CD14-positive monocyte (primary cell): ENCODE data around the gene LILRB3. TPM values are rescaled to one million over a fixed set of nuclear protein-coding genes. Genes with fewer than 3 reads are reported as not detected.

ENCODE experiments used
- DNase-seq, 3 donors: peaks; one replicate each; pipeline ENCODE4 v3.0.0-alpha.2; 2011 to 2022
- H2AFZ ChIP-seq: 2 replicates; pipeline ENCODE4 v1.6.0; 2012; ENCODE audit warnings: mild to moderate bottlenecking, low read depth, low read length, inconsistent platforms; ENCODE audit not compliant: insufficient read depth, poor library complexity, severe bottlenecking
- H3K27ac ChIP-seq, 2 donors: 1 replicate in 1 of 2; 2 replicates in 1 of 2; pipeline ENCODE4 v1.5.1; 2012 to 2013; ENCODE audit warnings: low read length in 2 of 2, control low read depth in 1 of 2, inconsistent platforms in 1 of 2, low read depth in 1 of 2, mild to moderate bottlenecking in 1 of 2
- H3K27me3 ChIP-seq, 2 donors: one replicate each; pipeline versions ENCODE4 v1.6.0 to v1.6.1; 2011 to 2013; ENCODE audit warnings: low read length in 2 of 2; ENCODE audit not compliant: control insufficient read depth in 2 of 2, insufficient read depth in 2 of 2
- H3K36me3 ChIP-seq, 2 donors: replicated peaks in 1 of 2; 1 replicate in 1 of 2; 2 replicates in 1 of 2; pipeline versions ENCODE4 v1.5.1 to v1.6.1; 2012 to 2013; ENCODE audit warnings: low read length in 2 of 2, control low read depth in 1 of 2, inconsistent platforms in 1 of 2, mild to moderate bottlenecking in 1 of 2; ENCODE audit not compliant: insufficient read depth in 2 of 2, control insufficient read depth in 1 of 2
- H3K4me1 ChIP-seq, 2 donors: 1 replicate in 1 of 2; 2 replicates in 1 of 2; pipeline versions ENCODE4 v1.5.1 to v1.6.1; 2012 to 2013; ENCODE audit warnings: low read length in 2 of 2, control low read depth in 1 of 2, inconsistent platforms in 1 of 2, mild to moderate bottlenecking in 1 of 2, moderate library complexity in 1 of 2; ENCODE audit not compliant: insufficient read depth in 2 of 2, control insufficient read depth in 1 of 2
- H3K4me2 ChIP-seq: replicated peaks from 2 replicates; pipeline ENCODE3; 2012; ENCODE audit warnings: low read length, moderate library complexity, mild to moderate bottlenecking; ENCODE audit not compliant: poor library complexity, severe bottlenecking; ENCODE audit errors: extremely low read depth
- H3K4me3 ChIP-seq, 3 experiments: fragments of 200-600 bp in 1 of 3; sonication (generic) in 1 of 3; replicated peaks in 1 of 3; 1 replicate in 2 of 3; 2 replicates in 1 of 3; pipeline ENCODE4 v1.5.1; 2011 to 2013; ENCODE audit warnings: low read length in 3 of 3, mild to moderate bottlenecking in 3 of 3, control low read depth in 2 of 3, low read depth in 2 of 3, inconsistent platforms in 1 of 3, moderate library complexity in 1 of 3
- H3K79me2 ChIP-seq: 2 replicates; pipeline ENCODE4 v1.6.0; 2012; ENCODE audit warnings: mild to moderate bottlenecking, control low read depth, inconsistent platforms, low read length, moderate library complexity; ENCODE audit not compliant: insufficient read depth
- H3K9ac ChIP-seq: 2 replicates; pipeline ENCODE4 v1.6.0; 2017; ENCODE audit warnings: low read length, mild to moderate bottlenecking; ENCODE audit not compliant: insufficient read depth, poor library complexity, severe bottlenecking
- H3K9me3 ChIP-seq, 2 donors: replicated peaks in 1 of 2; 1 replicate in 1 of 2; 2 replicates in 1 of 2; pipeline versions ENCODE4 v1.5.1 to v1.6.1; 2012 to 2013; ENCODE audit warnings: low read length in 2 of 2, control low read depth in 1 of 2; ENCODE audit not compliant: control insufficient read depth in 1 of 2, insufficient read depth in 1 of 2
- H4K20me1 ChIP-seq: 2 replicates; pipeline ENCODE4 v1.6.0; 2012; ENCODE audit warnings: mild to moderate bottlenecking, low read length, control low read depth, moderate library complexity; ENCODE audit not compliant: insufficient read depth
- H3K27ac Mint-ChIP-seq, 7 donors: one replicate each; pipeline ENCODE4 v1.8.0; 2020; ENCODE audit warnings: mild to moderate bottlenecking in 7 of 7, mixed read lengths in 7 of 7, moderate library complexity in 6 of 7, inconsistent platforms in 2 of 7
- H3K27me3 Mint-ChIP-seq, 3 donors: one replicate each; pipeline ENCODE4 v1.8.0; 2021 to 2022; ENCODE audit warnings: low read depth in 3 of 3, mild to moderate bottlenecking in 3 of 3, mixed read lengths in 3 of 3, moderate library complexity in 3 of 3, inconsistent platforms in 1 of 3
- H3K36me3 Mint-ChIP-seq, 2 donors: one replicate each; pipeline ENCODE4 v1.8.0; 2020; ENCODE audit warnings: mixed read lengths in 2 of 2, inconsistent platforms in 1 of 2, mild to moderate bottlenecking in 1 of 2
- H3K4me1 Mint-ChIP-seq: one replicate; pipeline ENCODE4 v1.8.0; 2020; ENCODE audit warnings: mild to moderate bottlenecking, mixed read lengths
- H3K4me3 Mint-ChIP-seq, 2 donors: one replicate each; pipeline ENCODE4 v1.8.0; 2020; ENCODE audit warnings: mild to moderate bottlenecking in 2 of 2, mixed read lengths in 2 of 2, moderate library complexity in 1 of 2
- H3K9me3 Mint-ChIP-seq, 7 donors: one replicate each; pipeline ENCODE4 v1.8.0; 2020 to 2022; ENCODE audit warnings: mixed read lengths in 7 of 7, mild to moderate bottlenecking in 6 of 7, moderate library complexity in 6 of 7, inconsistent platforms in 2 of 7
- CTCF ChIP-seq: fragments of 200-600 bp; IDR thresholded peaks from one replicate; pipeline ENCODE4 v1.8.0; 2022; ENCODE audit warnings: antibody characterized with exemption, mild to moderate bottlenecking
- WGBS: methylation state at CpG from one replicate; pipeline ENCODE4 v1.1.5; 2013; ENCODE audit warnings: missing lambda C conversion rate; ENCODE audit not compliant: insufficient coverage; 5-methylcytosine and 5-hydroxymethylcytosine counted together
- intact Hi-C, 2 donors: fragments of 100-400 bp; cut with micrococcal nuclease; formaldehyde crosslinking; loops; one replicate each; pipeline versions ENCODE4 v1.15.0 to v1.15.1; 2023
- polyA plus RNA-seq, 3 donors: library from polyadenylated mRNA; depleted of rRNA in 1 of 3; unstranded in 2 of 3; stranded (reverse) in 1 of 3; fragments of 300-500 nt in 2 of 3; fragments of >200 nt in 1 of 3; fragmentation: Illumina TruSeq in 2 of 3; gene quantifications; 1 replicate in 2 of 3; 2 replicates in 1 of 3; pipeline ENCODE4 v1.2.3, GENCODE V29; 2012 to 2021

Gene LILRB3
- polyA plus RNA-seq, 3 donors: 62.9 to 455 (median 104) TPM

- no peak for DNase-seq
- no peak overlapping the region for H3K4me3 ChIP-seq
- intact Hi-C loops: loop anchor here in 1 of 2 donors (5.0 kb wide), 1 partner anchor 153 kb away; no protein-coding TSS in a partner anchor
- H4K20me1 ChIP-seq: peaks cover 11% of the 10 kb centered on the region
- no peaks in the 10 kb centered on the region for H3K27me3 ChIP-seq
- H2AFZ ChIP-seq: no peak overlapping the region
- peaks cover 14 to 21% of the 10 kb centered on the region in 2 donors for H3K4me1 ChIP-seq
- 86% methylated on average over 24 of the region's 25 CpGs for WGBS
- H3K9me3 ChIP-seq: no peaks in the 10 kb centered on the region
- Mint-ChIP-seq H3K4me3 (no peak overlapping the region), H3K27ac (no peak overlapping the region), H3K9me3 (peaks cover 0 to 4% (median 0%) of the 10 kb centered on the region in 7 donors), H3K4me1 (peaks cover 18% of the 10 kb centered on the region), H3K27me3 (peaks cover 0 to 8% (median 0%) of the 10 kb centered on the region in 3 donors), H3K36me3 (peaks cover 22 to 46% of the 10 kb centered on the region in 2 donors)
- H3K36me3 ChIP-seq: peaks cover 20 to 24% of the 10 kb centered on the region in 2 donors
- no peak overlapping the region for H3K4me2 ChIP-seq
- H3K27ac ChIP-seq: no peak overlapping the region
- no peak for TF ChIP-seq CTCF
- no peak overlapping the region for H3K9ac ChIP-seq
- no peaks in the 10 kb centered on the region for H3K79me2 ChIP-seq
Observed at GRCh38 chr19:54173951-54174834, 48.6 kb downstream of the LILRB3 start.

- 46% methylated on average over 12 of the region's 15 CpGs for WGBS
- Mint-ChIP-seq H3K27me3 (peaks cover 0 to 8% (median 0%) of the 10 kb centered on the region in 3 donors), H3K4me1 (peaks cover 19% of the 10 kb centered on the region), H3K36me3 (peaks cover 14 to 38% of the 10 kb centered on the region in 2 donors), H3K27ac (no peak overlapping the region), H3K4me3 (peak overlapping the region in 1 of 2 donors; percentile 21), H3K9me3 (peaks cover 0 to 4% (median 0%) of the 10 kb centered on the region in 7 donors)
- intact Hi-C loops: loop anchor here in 1 of 2 donors (5.0 kb wide), 1 partner anchor 154 kb away; no protein-coding TSS in a partner anchor
- Histone ChIP-seq H3K9ac (no peak overlapping the region), H3K79me2 (no peaks in the 10 kb centered on the region), H2AFZ (no peak overlapping the region), H3K4me2 (no peak overlapping the region), H3K27ac (no peak overlapping the region), H3K36me3 (peaks cover 11 to 15% of the 10 kb centered on the region in 2 donors), H3K27me3 (no peaks in the 10 kb centered on the region), H3K4me1 (peaks cover 17 to 24% of the 10 kb centered on the region in 2 donors), H3K4me3 (no peak overlapping the region), H4K20me1 (peaks cover 2% of the 10 kb centered on the region), H3K9me3 (no peaks in the 10 kb centered on the region)
- no peak for DNase-seq
- no peak for TF ChIP-seq CTCF
Observed at GRCh38 chr19:54173359-54173699, 49.5 kb downstream of the LILRB3 start.
